PC-3 (cell line): Measurements from ENCODE around the gene CUL4A. TPM values are rescaled to one million over a fixed set of nuclear protein-coding genes. Genes with fewer than 3 reads are reported as not detected.
A peak's percentile ranks its signal among the peaks of the same experiment; 100 is the strongest.
"Not testable (repeated sequence)": the region's sequence is repeated elsewhere in the genome, so short reads cannot be mapped to it uniquely, and the experiment has no call there.

Experiments
- ATAC-seq: fragments of 200-7000 bp; cut with Tn5 transposase; 2 replicates; pipeline ENCODE4 v1.9.1; 2020; ENCODE audit warnings: mild to moderate bottlenecking, moderate library complexity
- BruUV-seq: library from RNA; stranded (reverse); fragments of 400-500 nt; replicated peaks from 2 replicates; lab custom pipeline; 2021; lab: Mats Ljungman, UMichigan
- CTCF ChIA-PET: fragments of 300-600 bp; sonication (Branson Sonifier 250); formaldehyde crosslinking; loops from one replicate; lab custom pipeline; 2022; ENCODE audit warnings: antibody characterized with exemption; lab: Charles Lee
- POLR2A ChIA-PET: fragments of 300-600 bp; sonication (Branson Sonifier 250); formaldehyde crosslinking; loops from one replicate; lab custom pipeline; 2022; ENCODE audit warnings: antibody characterized with exemption; ENCODE audit not compliant: unreplicated experiment; lab: Charles Lee
- DNase-seq: peaks from one replicate; pipeline ENCODE4 v3.0.0-alpha.2; 2015
- H2AFZ ChIP-seq: fragments of 300-600 bp; sonication (generic); 2 replicates; pipeline ENCODE4 v1.6.0; 2016; ENCODE audit warnings: antibody characterized with exemption, low read length
- H3F3A ChIP-seq: fragments of 300-600 bp; sonication (generic); one replicate; pipeline ENCODE4 v1.6.0; 2017; ENCODE audit warnings: antibody characterized with exemption, low read length, control low read depth, mild to moderate bottlenecking; ENCODE audit not compliant: unreplicated experiment
- H3K27ac ChIP-seq: fragments of 300-600 bp; sonication (generic); 2 replicates; pipeline ENCODE4 v1.5.1; 2016; ENCODE audit warnings: mild to moderate bottlenecking, low read length
- H3K27me3 ChIP-seq: fragments of 300-600 bp; sonication (generic); 2 replicates; pipeline ENCODE4 v1.6.1; 2016; ENCODE audit warnings: low read length, mixed read lengths
- H3K36me3 ChIP-seq: fragments of 300-600 bp; sonication (generic); 2 replicates; pipeline ENCODE4 v1.6.1; 2016; ENCODE audit warnings: low read depth, mixed run types, low read length, mixed read lengths
- H3K4me1 ChIP-seq: fragments of 300-600 bp; sonication (generic); 2 replicates; pipeline ENCODE4 v1.5.1; 2016; ENCODE audit warnings: low read length; ENCODE audit not compliant: insufficient read depth
- H3K4me2 ChIP-seq: fragments of 300-600 bp; sonication (generic); 2 replicates; pipeline ENCODE4 v1.6.0; 2016; ENCODE audit warnings: low read length
- H3K4me3 ChIP-seq: fragments of 300-600 bp; sonication (generic); 2 replicates; pipeline ENCODE4 v1.5.1; 2016; ENCODE audit warnings: mild to moderate bottlenecking, low read length, mixed read lengths
- H3K79me2 ChIP-seq: fragments of 300-600 bp; sonication (generic); 2 replicates; pipeline ENCODE4 v1.6.1; 2017; ENCODE audit warnings: low read length, mixed read lengths
- H3K9ac ChIP-seq: fragments of 300-600 bp; sonication (generic); 2 replicates; pipeline ENCODE4 v1.6.0; 2016; ENCODE audit warnings: mild to moderate bottlenecking, low read length
- H3K9me2 ChIP-seq: fragments of 300-600 bp; sonication (generic); replicated peaks from 2 replicates; pipeline ENCODE4 v1.6.1; 2016; ENCODE audit warnings: mixed run types, low read length, mixed read lengths
- H3K9me3 ChIP-seq: fragments of 300-600 bp; sonication (generic); 2 replicates; pipeline ENCODE4 v1.6.1; 2016; ENCODE audit warnings: low read length, mixed read lengths
- H4K20me1 ChIP-seq: fragments of 300-600 bp; sonication (generic); 2 replicates; pipeline ENCODE4 v1.6.1; 2016; ENCODE audit warnings: low read length, mixed read lengths
- CTCF ChIP-seq: fragments of 300-600 bp; sonication (generic); conservative IDR thresholded peaks from 2 replicates; pipeline ENCODE4 v1.5.1; 2017; ENCODE audit warnings: antibody characterized with exemption, low read depth, mild to moderate bottlenecking, low read length
- EZH2 ChIP-seq: fragments of 300-600 bp; sonication (generic); IDR thresholded peaks from one replicate; pipeline ENCODE4 v1.6.1; 2017; ENCODE audit warnings: antibody characterized with exemption, mild to moderate bottlenecking, low read length; ENCODE audit not compliant: unreplicated experiment
- EZH2phosphoT487 ChIP-seq: fragments of 300-600 bp; sonication (generic); IDR thresholded peaks from 2 replicates; pipeline ENCODE4 v1.6.1; 2018; ENCODE audit warnings: mild to moderate bottlenecking, antibody characterized with exemption, low read length, borderline replicate concordance
- intact Hi-C: fragments of 100-400 bp; cut with micrococcal nuclease; formaldehyde crosslinking; loops from 2 replicates; pipeline ENCODE4 v1.9.0; 2023
- total RNA-seq: library from RNA; depleted of rRNA; stranded (reverse); fragments of >200 nt; gene quantifications from 2 replicates; pipeline ENCODE4 v1.2.3, GENCODE V29; 2014

CUL4A gene
- total RNA-seq, 1 experiment from 2014 or later = 82.4 TPM

- ChIA-PET POLR2A (no interaction called here), CTCF (no interaction called here)
- Histone ChIP-seq H3K36me3 (no peaks in the 10 kb centered on the region), H3K79me2 (no peaks in the 10 kb centered on the region), H3K27ac (no peak overlapping the region), H3K4me1 (no peaks in the 10 kb centered on the region), H3K9ac (no peak overlapping the region), H3K9me3 (no peaks in the 10 kb centered on the region), H3K27me3 (no peaks in the 10 kb centered on the region), H3K9me2 (no peaks in the 10 kb centered on the region), H3K4me2 (no peak overlapping the region), H3K4me3 (no peak overlapping the region), H2AFZ (no peak overlapping the region), H4K20me1 (no peaks in the 10 kb centered on the region), H3F3A (no peaks in the 10 kb centered on the region)
- TF ChIP-seq EZH2phosphoT487 = no peak
- TF ChIP-seq EZH2 = no peak
- no peak for TF ChIP-seq CTCF
- no peak for ATAC-seq
- no TSS peak for BruUV-seq
- DNase-seq = no peak
- intact Hi-C loops = no loop called here
Measured at GRCh38 chr13:113161433-113161832, 48.0 kb upstream of the CUL4A start.

GRCh38 chr13:113161975-113162374 is 47.4 kb upstream of the CUL4A start:
- POLR2A ChIA-PET, BruUV-seq, H3K9ac ChIP-seq, H3K79me2 ChIP-seq, intact Hi-C loops, H3K4me1 ChIP-seq, DNase-seq, H3K27me3 ChIP-seq, H3K9me3 ChIP-seq, H3K27ac ChIP-seq, H3F3A ChIP-seq, H2AFZ ChIP-seq, H4K20me1 ChIP-seq, H3K9me2 ChIP-seq, ATAC-seq, H3K4me3 ChIP-seq, H3K4me2 ChIP-seq, H3K36me3 ChIP-seq, CTCF ChIA-PET: not testable (repeated sequence)

GRCh38 chr13:113162783-113163685 is 46.4 kb upstream of the CUL4A start:
- intact Hi-C loops = no loop called here
- H3K4me3 ChIP-seq = no peak overlapping the region
- H3F3A ChIP-seq = no peaks in the 10 kb centered on the region
- no peaks in the 10 kb centered on the region for H3K27me3 ChIP-seq
- no peaks in the 10 kb centered on the region for H3K9me3 ChIP-seq
- H2AFZ ChIP-seq = no peak overlapping the region
- ATAC-seq = peak; percentile 45
- H3K4me2 ChIP-seq = no peak overlapping the region
- H3K79me2 ChIP-seq = no peaks in the 10 kb centered on the region
- ChIA-PET CTCF (no interaction called here), POLR2A (no interaction called here)
- TF ChIP-seq CTCF (no peak), EZH2 (no peak), EZH2phosphoT487 (no peak)
- no peak for DNase-seq
- H3K27ac ChIP-seq = no peak overlapping the region
- no peaks in the 10 kb centered on the region for H3K36me3 ChIP-seq
- H4K20me1 ChIP-seq = no peaks in the 10 kb centered on the region
- no peaks in the 10 kb centered on the region for H3K4me1 ChIP-seq
- BruUV-seq = no TSS peak
- no peaks in the 10 kb centered on the region for H3K9me2 ChIP-seq
- H3K9ac ChIP-seq = no peak overlapping the region
